Transverse colon (tissue), 4 donors: ENCODE data around the gene TNRC6B.

Experiments
- CTCF ChIP-seq, 5 experiments: fragments of 200-600 bp in 3 of 5; fragments of 450-650 bp in 2 of 5; sonication (generic) in 3 of 5; IDR thresholded peaks; 1 replicate in 2 of 5; 2 replicates in 3 of 5; pipeline ENCODE4 v1.5.1; 2016 to 2017; ENCODE audit warnings: antibody characterized with exemption in 5 of 5, inconsistent platforms in 3 of 5, mild to moderate bottlenecking in 2 of 5, moderate library complexity in 1 of 5
- EP300 ChIP-seq: sonication (generic); formaldehyde crosslinking; IDR thresholded peaks from one replicate; pipeline ENCODE4 v1.6.1; 2017; ENCODE audit warnings: antibody characterized with exemption, low read depth
- POLR2A ChIP-seq: fragments of 450-650 bp; IDR thresholded peaks from one replicate; pipeline ENCODE4 v1.6.1; 2016; ENCODE audit warnings: antibody characterized with exemption, mild to moderate bottlenecking, moderate library complexity
- POLR2AphosphoS5 ChIP-seq, 3 donors: sonication (generic); formaldehyde crosslinking; IDR thresholded peaks; one replicate each; pipeline ENCODE4 v1.6.1; 2016; ENCODE audit warnings: antibody characterized with exemption in 3 of 3

- TF ChIP-seq CTCF (IDR thresholded peaks at IDR 0.05), result no peak
- TF ChIP-seq POLR2A, result no peak
- no peak for TF ChIP-seq POLR2AphosphoS5 (IDR thresholded peaks at IDR 0.05)
- no peak for TF ChIP-seq EP300
Measured at GRCh38 chr22:40190501-40190900, 12.8 kb downstream of the TNRC6B start.
